Stimulated activated CD8-positive, alpha-beta memory T cell treated with anti-CD3 and anti-CD28 coated beads, Interleukin-15, amount 100 ng/mL, for 1 hour (primary cell): ENCODE results near the gene C1GALT1C1L.
A peak's percentile ranks its signal among the peaks of the same experiment; 100 is the strongest.
"Not testable (repeated sequence)": the region's sequence is repeated elsewhere in the genome, so short reads cannot be mapped to it uniquely, and the experiment has no call there.

Experiments
- DNase-seq: peaks from one replicate; pipeline ENCODE4 v3.0.0-alpha.2; 2020; ENCODE audit warnings: low read depth

C1GALT1C1L gene

DNA sequence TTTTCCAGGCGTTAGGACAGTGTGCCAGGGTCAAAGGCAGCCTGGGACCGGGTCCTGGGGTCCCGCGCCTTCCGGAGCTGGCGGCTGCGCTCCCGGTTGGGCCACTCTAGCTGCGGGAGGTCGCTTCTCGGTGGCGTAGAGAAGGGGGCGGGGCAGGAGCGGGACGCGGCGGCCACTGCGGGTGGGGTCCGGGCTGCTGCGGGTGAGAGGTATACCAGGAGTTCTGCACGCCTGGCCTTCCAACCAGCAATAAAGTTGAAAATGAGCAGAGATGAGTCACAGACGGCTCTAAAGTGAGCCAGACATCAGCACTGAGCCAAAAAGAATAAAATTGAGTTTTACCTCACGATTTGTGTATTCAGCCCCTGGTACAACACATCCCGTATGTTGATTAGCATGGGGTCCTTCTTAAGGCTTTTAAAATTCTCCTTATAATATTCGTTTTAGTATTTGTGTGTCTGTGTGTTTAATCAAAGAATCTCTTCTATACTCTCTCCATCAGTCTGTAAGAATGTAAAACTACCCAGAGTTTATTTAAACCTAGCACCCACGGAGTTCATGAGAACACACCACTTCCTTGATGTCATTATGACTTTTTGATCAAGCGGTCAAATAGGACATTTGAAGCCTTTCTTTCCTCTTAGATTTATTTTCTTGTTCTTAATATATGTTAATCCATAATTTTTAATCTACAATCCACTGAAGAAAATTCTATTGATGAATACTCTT is at the start of gene C1GALT1C1L:
TSS of gene C1GALT1C1L (minus strand) at position 108 of the 729 bp plus-strand sequence. CDS start at position 1, 107 bp downstream.
- DNase-seq, result peak; percentile 4

DNA sequence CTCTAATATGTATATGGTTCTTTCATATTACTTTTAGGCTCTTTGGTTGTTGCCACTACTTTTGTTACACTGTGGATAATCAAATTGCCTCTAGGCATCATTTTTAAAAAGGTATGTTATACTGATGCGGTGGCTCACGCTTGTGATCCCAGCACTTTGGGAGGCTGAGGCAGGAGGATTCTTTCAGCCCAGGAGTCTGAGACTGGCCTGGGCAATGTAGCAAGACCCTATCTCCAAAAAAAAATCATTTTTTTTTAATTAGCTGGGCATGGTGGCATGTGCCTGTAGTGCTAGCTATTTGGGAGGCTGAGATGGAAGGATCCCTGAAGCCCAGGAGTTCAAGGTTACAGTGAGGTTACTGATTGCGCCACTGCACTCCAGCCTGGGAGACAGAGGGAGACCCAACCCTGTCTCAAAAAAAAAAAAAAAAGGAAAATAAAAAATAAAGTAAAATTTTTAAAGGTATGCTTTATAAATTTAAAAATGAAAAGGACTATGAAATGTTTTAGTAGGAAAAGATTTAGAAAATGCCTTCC is 49.5 kb upstream of the C1GALT1C1L start:
- DNase-seq, result no peak

DNA sequence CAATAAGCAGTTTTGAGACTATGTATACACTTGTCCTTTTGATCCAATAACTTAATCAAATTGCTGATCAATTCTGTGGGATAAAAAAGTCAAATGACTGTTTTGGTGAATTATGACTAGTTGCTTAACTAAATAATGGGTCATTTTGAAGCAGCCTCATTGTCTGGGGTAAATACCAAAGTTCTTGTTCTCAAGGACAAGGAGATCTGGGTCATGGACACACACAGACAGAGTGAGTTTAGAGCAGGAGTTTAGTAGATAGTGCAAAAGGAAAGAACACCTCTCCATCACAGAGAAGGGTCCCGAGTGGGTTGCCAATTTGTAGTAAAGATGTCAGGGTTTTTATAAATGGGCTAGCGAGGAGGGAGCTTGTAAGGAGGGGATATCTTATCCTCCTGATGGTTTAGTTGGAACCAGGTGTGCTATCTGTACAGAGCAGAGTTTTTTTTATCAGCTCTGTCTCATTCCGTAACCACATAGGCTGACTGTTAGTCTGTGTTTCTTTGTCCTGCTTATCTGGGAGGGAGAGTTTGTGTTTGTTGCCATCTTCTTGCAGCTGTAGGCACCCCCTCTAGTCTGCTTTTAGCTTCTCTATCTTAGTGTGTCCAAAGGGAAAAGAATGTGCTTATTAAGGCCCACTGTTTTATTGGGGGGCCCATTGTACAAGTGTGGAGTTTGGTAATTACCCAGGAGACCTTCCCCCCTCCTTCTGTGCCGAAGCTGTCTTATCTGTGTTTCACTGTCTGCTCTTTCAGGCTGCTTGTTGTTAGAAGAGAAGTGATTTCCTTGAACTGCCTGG is 48.7 kb upstream of the C1GALT1C1L start:
- no peak for DNase-seq

DNA sequence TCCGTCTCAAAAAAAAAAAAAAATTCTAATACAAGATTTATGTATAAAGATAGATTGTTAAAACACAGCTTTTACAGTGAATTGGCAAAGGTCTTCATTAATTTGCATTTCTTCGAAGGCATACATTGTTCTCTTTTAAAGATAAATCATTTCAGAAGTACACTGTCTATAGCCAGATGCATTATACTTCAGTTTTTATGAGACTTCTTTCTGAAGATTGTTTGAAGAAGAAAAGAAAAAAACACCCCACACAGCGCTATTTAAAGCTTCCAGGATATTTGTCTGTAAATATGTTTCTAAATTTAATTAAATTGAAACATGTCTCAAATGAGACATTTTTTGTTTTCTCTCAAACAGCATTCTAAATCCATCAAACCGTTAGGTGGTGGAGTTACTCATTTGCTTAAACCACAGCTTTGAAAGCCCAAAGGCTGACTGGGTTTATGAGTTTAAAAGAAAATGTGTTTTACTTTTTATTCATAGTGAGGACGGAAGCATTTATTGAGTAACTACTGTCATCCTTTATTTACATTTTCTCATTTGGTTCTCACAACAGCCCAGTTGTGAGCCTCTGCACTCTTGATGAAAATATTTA is 42.4 kb upstream of the C1GALT1C1L start:
- no peak for DNase-seq

DNA sequence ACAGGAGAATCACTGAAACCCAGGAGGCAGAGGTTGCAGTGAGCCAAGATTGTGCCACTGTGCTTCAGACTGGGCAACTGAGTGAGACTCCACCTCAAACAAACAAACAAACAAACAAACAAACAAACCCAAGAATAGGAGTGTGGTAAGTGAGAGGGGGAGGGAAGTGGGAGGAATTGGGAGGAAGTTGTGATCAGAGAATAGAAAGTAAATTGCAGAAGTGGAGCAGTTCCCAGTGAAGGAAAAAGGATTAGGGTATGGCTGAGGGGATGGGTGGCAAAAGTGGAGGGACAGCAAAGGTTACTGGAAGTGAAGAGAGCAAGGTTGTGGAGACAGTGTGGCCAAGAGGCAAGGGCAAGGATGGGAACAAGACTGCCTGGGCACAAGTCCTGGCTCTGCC is 41.1 kb upstream of the C1GALT1C1L start:
- no peak for DNase-seq

DNA sequence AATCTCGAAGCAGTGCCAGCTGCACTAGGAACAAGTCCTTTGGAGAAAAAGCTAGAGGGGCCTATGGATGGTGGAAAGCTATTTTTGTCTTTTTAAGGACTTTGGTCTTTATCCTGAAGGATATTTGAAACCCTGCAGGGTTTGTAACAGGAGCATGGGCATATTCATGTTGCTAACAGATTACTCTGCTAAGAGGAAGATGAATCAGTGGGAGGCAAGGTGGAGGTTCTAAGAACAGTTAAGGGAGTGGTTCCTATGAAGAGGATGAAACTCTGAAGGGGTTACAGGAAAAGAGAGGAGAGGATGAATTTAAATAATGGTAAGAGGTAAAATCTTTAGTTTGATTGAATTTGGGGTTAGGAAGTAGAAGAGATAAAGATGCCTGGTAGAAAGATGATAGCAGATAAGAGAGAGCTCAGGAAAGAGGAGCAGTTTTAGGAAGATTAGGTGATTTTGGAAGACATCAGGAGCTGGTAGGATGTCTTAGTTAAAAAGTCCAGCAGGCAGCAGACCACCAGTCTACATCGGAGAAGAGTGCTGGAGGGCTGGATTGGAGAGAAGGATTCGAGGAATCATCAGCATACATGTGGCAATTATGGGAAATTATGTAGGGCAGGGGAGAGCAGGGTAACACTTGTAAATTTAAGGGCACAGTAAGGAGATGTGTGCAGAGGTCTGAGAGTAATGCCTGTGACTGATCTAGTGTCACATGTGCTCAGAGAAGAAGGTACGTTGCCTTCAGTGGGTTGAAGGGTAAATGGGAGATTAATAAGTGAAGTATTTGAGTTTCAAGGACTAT is 39.3 kb upstream of the C1GALT1C1L start:
- DNase-seq, result no peak

DNA sequence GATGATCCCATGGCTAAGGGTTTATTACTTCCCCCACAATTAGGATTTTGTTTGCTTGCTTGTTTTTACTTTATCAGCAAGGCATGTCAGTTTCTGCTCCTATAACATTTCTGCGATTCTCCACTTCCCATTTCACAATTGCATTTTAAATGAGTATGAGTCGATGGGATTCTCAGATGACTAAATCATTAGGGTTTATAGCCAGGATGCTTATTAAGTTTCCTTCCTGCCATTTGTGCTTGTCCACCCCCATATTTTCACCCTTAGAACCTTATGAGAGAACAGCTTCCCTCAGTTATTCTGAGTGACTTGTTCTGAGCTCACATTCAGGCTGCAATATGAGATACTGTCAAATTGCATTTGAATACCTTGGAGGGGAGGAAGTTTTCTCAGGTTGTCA is 37.9 kb upstream of the C1GALT1C1L start:
- DNase-seq, result no peak

DNA sequence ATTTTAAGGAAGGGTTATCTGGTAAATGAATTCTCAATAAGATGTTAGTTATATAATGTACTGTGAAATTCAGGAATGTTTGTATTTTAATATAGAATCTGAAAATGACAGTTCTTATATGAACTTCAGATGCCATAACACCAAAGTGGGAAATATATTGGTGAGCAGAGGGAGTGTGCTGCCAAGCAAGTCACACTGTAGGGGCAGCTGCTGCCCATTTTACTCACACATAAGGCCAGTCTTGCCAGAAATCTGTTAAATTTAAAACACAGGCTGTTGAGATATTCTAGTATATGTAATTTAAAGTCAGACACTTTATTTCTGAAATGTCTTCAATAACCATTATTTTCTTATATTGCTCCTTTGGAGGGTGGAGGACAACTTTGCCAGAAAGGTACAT is 34.6 kb upstream of the C1GALT1C1L start:
- DNase-seq, result no peak

DNA sequence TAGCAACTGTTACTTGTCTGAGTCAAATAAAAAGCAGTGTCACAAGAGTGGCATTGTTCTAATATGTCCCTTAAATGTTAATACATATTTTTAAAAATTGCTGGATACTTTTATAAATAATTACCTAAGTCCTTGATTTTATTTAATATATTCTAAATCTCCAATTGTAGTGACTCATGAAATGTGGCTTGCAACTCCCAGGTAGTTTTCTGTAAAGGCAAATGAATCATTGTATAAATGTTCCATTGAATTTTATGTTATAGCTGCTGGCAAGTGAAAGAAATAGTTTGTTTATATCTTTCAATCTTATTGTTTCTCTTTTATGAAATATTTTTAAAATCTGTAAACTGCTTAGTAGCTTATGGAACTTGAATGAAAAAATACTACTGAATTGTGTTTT is 32.7 kb upstream of the C1GALT1C1L start:
- no peak for DNase-seq

DNA sequence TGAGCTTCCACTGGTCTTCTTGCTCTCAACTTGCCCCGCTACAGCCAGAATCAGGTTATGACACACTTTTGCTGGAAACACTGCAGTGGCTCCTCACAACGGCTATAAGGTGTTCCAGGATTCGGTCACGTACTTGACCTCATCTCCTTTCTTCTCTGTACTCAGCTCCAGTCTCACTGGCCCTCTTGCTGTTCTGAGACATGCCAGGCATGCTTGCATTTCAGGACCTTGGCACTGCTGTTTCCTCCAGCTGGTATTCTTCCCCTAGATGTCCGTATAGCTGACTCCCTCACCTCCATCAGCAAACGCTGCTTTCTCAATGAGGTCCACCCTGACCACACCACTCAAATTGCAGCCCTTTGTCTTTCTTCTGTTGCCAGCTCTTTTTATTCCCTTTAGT is 31.9 kb upstream of the C1GALT1C1L start:
- DNase-seq, result no peak

DNA sequence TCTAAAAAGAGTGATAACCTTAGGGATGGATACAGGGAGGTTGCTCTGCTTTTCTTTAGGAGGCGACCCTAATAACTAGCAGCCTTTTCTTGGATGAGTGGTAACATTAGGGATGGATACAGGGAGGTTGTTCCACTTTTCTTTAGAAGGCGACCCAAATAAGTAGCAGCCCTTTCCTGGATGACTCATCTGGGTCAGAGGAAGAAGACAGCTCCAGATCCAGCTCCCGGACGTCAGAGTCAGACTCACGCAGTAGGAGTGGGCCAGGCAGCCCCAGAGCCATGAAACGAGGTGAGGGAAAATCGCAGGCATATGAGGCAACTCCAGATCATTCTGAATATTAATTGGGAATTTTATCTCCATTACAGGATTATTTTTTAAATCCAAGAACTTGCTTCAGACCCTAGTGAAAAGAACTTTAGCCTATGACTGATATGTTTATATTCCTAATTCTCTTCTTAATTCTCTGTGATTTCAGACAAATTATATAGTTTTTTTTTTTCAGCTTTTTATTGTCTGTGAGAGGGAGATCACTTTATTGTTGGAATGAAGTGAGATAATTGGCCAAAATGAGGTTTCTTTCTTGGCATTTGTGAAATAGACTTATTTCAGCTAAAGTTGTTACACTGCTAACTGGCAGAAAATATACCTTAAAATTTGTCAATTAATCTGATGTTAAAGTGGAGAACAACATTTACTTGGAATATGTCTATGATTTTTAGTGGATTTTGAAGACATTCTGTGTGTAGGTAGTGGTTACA is 31.2 kb upstream of the C1GALT1C1L start:
- DNase-seq, result no peak

DNA sequence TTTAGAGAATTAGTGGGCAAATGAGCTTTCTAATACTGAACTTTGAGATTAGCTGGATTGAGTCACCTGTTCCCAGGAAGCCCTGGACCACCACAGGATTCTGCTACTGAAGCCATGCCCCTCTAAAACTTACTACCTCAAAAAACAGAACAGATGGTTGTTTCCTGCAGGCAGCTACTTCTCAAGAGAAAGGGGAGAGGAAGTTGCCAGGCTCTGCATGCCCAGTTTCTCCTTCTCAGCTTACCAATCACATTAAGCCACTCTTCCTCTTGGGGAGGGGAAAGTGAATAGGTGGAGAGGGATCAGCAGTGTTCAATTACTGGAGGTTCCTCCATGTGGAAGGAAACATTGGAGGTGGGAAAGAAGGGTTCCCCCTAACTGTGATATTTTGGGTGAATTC is 24.9 kb upstream of the C1GALT1C1L start:
- DNase-seq, result no peak

DNA sequence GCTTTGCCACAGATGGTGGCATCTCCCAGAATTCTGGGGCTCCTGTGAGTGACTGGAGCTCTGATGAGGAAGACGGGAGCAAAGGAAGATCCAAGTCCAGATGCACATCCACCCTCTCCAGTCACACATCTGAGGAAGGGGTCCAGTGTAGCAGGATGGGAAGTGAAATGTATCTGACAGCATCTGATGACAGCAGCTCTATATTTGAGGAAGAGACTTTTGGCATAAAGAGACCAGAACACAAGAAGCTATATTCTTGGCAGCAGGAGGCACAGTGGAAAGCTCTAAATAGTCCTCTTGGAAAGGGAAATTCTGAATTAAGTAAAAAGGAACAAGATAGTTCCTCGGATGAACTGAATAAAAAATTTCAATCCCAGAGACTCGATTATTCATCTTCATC is 23.5 kb upstream of the C1GALT1C1L start:
- DNase-seq, result no peak

DNA sequence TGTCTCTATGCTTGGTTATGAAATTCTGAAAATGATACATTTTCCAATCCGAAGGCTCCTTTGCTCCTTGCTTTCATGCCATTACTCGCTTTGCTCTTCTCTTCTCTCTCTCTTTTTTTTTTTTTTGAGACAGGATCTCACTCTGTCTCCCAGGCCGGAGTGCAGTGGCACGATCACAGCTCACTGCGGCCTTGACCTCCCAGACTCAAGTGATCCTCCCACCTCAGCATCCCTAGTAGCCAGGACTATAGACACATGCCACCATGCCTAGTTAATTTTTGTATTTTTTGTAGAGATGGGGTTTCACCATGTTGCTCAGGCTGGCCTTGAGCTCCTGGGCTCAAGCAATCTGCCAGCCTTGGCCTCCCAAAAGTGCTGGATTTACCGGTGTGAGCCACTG is 21.9 kb upstream of the C1GALT1C1L start:
- not testable (repeated sequence) for DNase-seq

DNA sequence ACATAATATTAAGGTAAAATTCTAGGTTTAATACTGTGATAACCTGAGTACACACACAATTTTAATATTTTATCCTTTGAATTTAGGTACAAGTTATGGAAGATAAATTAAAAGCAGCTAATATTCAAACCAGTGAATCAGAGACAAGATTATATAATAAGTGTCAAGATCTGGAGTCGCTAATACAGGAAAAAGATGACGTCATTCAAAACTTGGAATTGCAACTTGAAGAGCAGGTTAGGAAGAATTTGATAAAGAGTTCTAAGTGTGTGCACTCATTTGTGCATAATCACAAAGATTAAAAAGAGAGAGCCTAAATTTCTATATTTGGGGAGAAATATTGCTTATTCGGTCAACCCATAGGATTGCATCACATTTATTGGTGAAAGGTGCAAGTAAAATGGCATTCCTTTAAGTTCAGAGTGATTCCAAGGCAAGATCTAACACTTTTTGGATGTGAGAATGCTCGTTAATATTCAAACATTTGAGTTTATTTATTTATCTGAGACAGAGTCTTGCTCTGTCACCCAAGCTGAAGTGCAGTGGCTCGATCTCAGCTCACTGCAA is 16.3 kb upstream of the C1GALT1C1L start:
- no peak for DNase-seq

DNA sequence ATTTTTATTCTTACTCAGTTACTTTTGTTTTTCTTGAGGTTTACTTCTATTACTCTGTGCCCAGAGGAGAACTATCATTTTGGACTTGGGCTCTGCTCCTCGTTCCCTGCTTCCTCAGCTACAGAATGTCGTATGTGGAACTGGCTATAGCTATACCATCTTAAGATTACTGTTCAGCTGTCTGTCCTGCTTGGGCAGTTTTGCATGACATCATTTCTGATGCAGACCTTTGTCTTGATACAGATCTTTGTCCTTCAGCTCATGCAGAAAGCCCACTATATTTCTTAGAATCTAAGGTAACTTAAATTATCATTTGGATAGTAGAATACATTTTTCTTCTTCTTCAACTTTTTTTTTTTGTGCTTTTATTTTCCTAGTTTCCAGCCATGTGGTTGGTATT is 13.8 kb upstream of the C1GALT1C1L start:
- DNase-seq, result no peak

DNA sequence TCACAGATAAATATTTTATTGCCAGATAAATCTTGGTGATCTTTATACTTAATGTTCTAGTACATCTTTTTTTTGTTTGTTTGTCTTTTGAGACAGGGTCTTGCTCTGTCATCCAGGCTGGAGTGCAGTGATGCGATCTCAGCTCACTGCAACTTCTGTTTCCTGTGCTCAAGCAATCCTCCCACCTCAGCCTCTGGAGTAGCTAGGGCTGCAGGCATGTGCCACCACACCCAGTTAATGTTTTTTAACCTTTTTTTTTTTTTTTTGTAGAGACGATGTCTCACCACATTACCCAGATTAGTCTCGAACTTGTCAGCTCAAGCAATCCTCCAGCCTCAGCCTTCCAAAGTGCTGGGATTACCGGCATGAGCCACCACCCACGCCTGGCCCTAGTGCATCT is 9.1 kb upstream of the C1GALT1C1L start:
- DNase-seq, result no peak

DNA sequence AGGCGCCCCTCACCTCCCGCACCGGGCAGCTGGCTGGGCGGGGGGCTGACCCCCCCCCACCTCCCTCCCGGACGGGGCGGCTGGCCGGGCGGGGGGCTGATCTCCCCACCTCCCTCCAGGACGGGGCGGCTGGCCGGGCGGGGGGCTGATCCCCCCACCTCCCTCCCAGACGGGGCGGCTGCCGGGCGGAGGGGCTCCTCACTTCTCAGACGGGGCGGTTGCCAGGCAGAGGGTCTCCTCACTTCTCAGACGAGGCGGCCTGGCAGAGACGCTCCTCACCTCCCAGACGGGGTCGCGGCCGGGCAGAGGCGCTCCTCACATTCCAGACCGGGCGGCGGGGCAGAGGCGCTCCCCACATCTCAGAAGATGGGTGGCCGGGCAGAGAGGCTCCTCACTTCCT is 1.6 kb upstream of the C1GALT1C1L start:
- not testable (repeated sequence) for DNase-seq

DNA sequence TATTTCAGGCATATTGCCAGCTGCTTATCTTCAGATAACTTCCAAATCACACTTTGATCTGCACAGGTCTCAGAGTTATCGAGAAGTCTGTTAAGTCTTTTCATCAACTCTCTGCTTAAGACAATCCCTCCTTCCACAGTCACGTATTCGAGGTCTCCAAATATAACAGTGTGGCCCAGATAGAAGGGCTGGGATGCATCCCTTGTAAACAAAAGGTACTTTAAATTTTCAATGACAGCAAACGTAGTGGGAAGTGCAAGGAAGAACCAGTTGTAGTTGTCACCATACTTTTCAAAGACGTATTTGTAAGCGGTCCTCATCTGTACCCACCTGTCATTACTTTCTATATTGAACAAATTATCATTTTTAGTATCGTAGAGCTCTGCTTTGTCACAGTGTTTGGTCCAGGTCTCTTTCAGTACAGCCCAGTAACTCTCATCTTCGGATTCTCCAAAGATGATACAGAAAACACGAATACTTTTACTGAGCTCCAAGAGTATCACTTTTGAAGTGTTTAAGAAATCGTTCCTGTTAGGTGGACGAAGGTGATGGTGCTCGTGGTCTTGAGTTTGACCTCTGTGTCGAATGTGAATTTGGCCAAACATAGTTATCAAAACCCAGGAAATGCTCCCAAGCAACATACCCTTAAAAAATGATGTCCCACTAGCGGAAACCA is 445 bp downstream of the C1GALT1C1L start:
- no peak for DNase-seq

DNA sequence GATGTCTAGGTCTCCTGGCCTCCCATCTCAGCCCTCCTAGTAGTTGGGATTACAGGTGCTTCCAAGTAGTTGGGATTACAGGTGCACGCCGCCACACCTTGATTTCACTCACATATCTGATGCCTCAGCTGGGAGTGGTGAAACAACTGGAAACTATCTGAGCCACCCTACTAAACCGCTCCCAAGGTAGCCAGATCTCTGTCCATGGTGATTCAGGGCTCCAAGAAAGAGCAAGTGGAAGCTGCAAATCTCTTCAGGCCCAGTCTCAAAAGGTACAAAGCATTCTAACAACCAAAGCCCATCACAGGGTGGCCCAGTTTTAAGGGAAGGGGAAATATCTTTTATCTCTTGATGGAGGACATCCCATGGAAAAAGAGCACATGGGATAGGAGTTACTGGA is 19.0 kb downstream of the C1GALT1C1L start:
- DNase-seq, result no peak
